ENCODE data around the gene C16orf74. TPM values are rescaled to one million over a fixed set of nuclear protein-coding genes. Genes with fewer than 3 reads are reported as not detected.

Gene C16orf74
- total and polyA plus RNA-seq, 5 donors from 2014 or later, result 5.5 to 41.6 (median 26.2) TPM

DNA sequence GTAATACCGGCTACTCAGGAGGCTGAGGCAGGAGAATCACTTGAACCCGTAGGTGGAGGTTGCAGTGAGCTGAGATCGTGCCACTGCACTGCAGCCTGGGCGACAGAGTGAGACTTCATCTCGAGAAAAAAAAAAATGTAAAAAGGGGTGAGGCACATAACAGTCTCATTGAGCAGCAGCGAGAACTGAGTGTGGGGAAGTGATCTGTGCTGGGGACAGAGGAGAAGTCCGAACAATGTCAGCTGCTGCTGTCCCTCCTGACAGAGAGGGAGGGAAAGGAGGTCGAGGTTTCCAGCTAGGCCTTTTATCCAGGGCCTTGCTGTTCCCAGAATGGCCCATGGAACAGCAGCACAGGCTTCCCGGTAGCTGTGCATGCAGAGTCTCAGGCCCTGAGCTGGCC is 14.0 kb downstream of the C16orf74 start:
- ATAC-seq (ENCODE audit: low read depth in 2 of 2), result no peak
- Histone ChIP-seq H3K27ac (ENCODE audit: insufficient read depth, low read length, poor library complexity, severe bottlenecking) (no peak overlapping the region), H3K4me1 (ENCODE audit: control insufficient read depth, insufficient read depth, low read length, poor library complexity, severe bottlenecking) (peaks cover 29% of the 10 kb centered on the region), H3K4me3 (ENCODE audit: low read depth, low read length) (no peak overlapping the region), H3K36me3 (ENCODE audit: control insufficient read depth, insufficient read depth, low read length) (no peaks in the 10 kb centered on the region), H3K9me3 (ENCODE audit: control insufficient read depth in 2 of 2, low read length in 2 of 2) (no peaks in the 10 kb centered on the region), H3K27me3 (ENCODE audit: control insufficient read depth, insufficient read depth, low read length) (no peaks in the 10 kb centered on the region)
- H3K36me3 Mint-ChIP-seq, result no peaks in the 10 kb centered on the region
- H3K4me3 Mint-ChIP-seq, result no peak overlapping the region
- DNase-seq, result no peak
- H3K4me1 Mint-ChIP-seq, result peaks cover 4 to 38% (median 14%) of the 10 kb centered on the region in 4 donors
- H3K9me3 Mint-ChIP-seq, result no peaks in the 10 kb centered on the region
- peaks cover 4% of the 10 kb centered on the region for H3K27me3 Mint-ChIP-seq
- H3K27ac Mint-ChIP-seq, result no peak overlapping the region

GRCh38 chr16:85735946-85736345 is 14.9 kb downstream of the C16orf74 start:
- Histone ChIP-seq H3K27ac (ENCODE audit: insufficient read depth, low read length, poor library complexity, severe bottlenecking) (peak overlapping the region; percentile 41), H3K27me3 (ENCODE audit: control insufficient read depth, insufficient read depth, low read length) (no peaks in the 10 kb centered on the region), H3K36me3 (ENCODE audit: control insufficient read depth, insufficient read depth, low read length) (no peaks in the 10 kb centered on the region), H3K4me1 (ENCODE audit: control insufficient read depth, insufficient read depth, low read length, poor library complexity, severe bottlenecking) (peaks cover 29% of the 10 kb centered on the region), H3K4me3 (ENCODE audit: low read depth, low read length) (no peak overlapping the region), H3K9me3 (ENCODE audit: control insufficient read depth in 2 of 2, low read length in 2 of 2) (no peaks in the 10 kb centered on the region)
- H3K9me3 Mint-ChIP-seq, result no peaks in the 10 kb centered on the region
- H3K27ac Mint-ChIP-seq, result peak overlapping the region; percentile 90 to 98 (median 93)
- peaks cover 4 to 43% (median 14%) of the 10 kb centered on the region in 4 donors for H3K4me1 Mint-ChIP-seq
- DNase-seq, result no peak
- H3K27me3 Mint-ChIP-seq, result peaks cover 4% of the 10 kb centered on the region
- no peak for ATAC-seq (ENCODE audit: low read depth in 2 of 2)
- H3K4me3 Mint-ChIP-seq, result peak overlapping the region; percentile 81 to 91 (median 88)
- no peaks in the 10 kb centered on the region for H3K36me3 Mint-ChIP-seq

DNA sequence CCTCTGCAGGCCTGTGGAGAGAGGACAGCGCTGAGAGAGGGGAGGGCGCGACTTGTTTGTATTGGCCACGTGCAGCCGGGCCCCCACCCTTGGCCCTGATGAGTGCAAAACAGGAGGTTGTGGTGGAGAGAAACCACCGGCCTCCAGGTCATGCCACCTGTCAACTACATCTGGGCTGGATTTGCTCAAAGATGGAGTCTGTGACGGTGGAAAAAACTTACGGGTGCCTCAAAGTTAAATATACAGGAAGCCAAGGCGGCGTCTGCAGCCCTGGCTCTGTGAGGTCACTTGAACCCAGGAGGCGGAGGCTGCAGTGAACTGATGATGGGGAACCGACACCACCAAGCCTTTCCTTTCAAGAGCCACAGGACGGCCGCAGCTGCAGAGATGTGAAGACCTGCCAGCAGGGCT is 15.7 kb downstream of the C16orf74 start:
- peak overlapping the region; percentile 41 for H3K4me3 ChIP-seq (ENCODE audit: low read depth, low read length)
- Mint-ChIP-seq H3K9me3 (no peaks in the 10 kb centered on the region), H3K27ac (peak overlapping the region; percentile 90 to 98 (median 93)), H3K4me3 (peak overlapping the region; percentile 81 to 91 (median 88)), H3K27me3 (peaks cover 4% of the 10 kb centered on the region), H3K4me1 (peaks cover 4 to 44% (median 14%) of the 10 kb centered on the region in 4 donors), H3K36me3 (no peaks in the 10 kb centered on the region)
- DNase-seq (peak; percentile 8 to 90 (median 74)), ATAC-seq (ENCODE audit: low read depth in 2 of 2) (peak; percentile 86 to 91)
- peaks cover 29% of the 10 kb centered on the region for H3K4me1 ChIP-seq (ENCODE audit: control insufficient read depth, insufficient read depth, low read length, poor library complexity, severe bottlenecking)
- H3K36me3 ChIP-seq (ENCODE audit: control insufficient read depth, insufficient read depth, low read length), result no peaks in the 10 kb centered on the region
- no peaks in the 10 kb centered on the region for H3K9me3 ChIP-seq (ENCODE audit: control insufficient read depth in 2 of 2, low read length in 2 of 2)
- no peaks in the 10 kb centered on the region for H3K27me3 ChIP-seq (ENCODE audit: control insufficient read depth, insufficient read depth, low read length)
- peak overlapping the region; percentile 41 for H3K27ac ChIP-seq (ENCODE audit: insufficient read depth, low read length, poor library complexity, severe bottlenecking)

GRCh38 chr16:85734311-85735017 is 16.4 kb downstream of the C16orf74 start:
- no peaks in the 10 kb centered on the region for H3K27me3 ChIP-seq (ENCODE audit: control insufficient read depth, insufficient read depth, low read length)
- H3K4me1 ChIP-seq (ENCODE audit: control insufficient read depth, insufficient read depth, low read length, poor library complexity, severe bottlenecking), result peaks cover 29% of the 10 kb centered on the region
- Mint-ChIP-seq H3K4me1 (peaks cover 4 to 45% (median 16%) of the 10 kb centered on the region in 4 donors), H3K36me3 (no peaks in the 10 kb centered on the region), H3K27me3 (peaks cover 4% of the 10 kb centered on the region), H3K9me3 (no peaks in the 10 kb centered on the region), H3K4me3 (peak overlapping the region; percentile 81 to 91 (median 88)), H3K27ac (peak overlapping the region; percentile 90 to 98 (median 93))
- DNase-seq, result no peak
- peak overlapping the region; percentile 41 for H3K27ac ChIP-seq (ENCODE audit: insufficient read depth, low read length, poor library complexity, severe bottlenecking)
- ATAC-seq (ENCODE audit: low read depth in 2 of 2), result no peak
- H3K36me3 ChIP-seq (ENCODE audit: control insufficient read depth, insufficient read depth, low read length), result no peaks in the 10 kb centered on the region
- H3K9me3 ChIP-seq (ENCODE audit: control insufficient read depth in 2 of 2, low read length in 2 of 2), result no peaks in the 10 kb centered on the region
- peak overlapping the region; percentile 67 for H3K4me3 ChIP-seq (ENCODE audit: low read depth, low read length)

DNA sequence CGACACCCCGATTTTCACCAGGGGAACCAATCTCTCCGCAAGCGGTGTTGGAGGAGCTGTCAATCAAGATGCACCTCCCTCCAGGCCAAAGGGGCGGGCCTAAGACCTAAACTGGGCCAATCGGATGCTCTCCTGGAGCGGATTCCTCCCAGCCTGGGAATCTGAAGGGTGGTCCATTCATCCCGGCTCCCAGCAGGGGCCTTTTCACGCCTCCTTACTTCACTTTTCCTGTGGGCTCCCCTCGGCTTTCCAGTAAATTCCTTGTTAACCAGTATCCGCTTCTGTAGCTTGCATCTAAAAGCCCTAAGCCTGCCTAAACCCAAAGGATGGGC is 17.1 kb downstream of the C16orf74 start:
- H3K36me3 ChIP-seq (ENCODE audit: control insufficient read depth, insufficient read depth, low read length), result no peaks in the 10 kb centered on the region
- H3K27me3 Mint-ChIP-seq, result peaks cover 4% of the 10 kb centered on the region
- no peak overlapping the region for H3K27ac ChIP-seq (ENCODE audit: insufficient read depth, low read length, poor library complexity, severe bottlenecking)
- H3K4me1 ChIP-seq (ENCODE audit: control insufficient read depth, insufficient read depth, low read length, poor library complexity, severe bottlenecking), result peaks cover 29% of the 10 kb centered on the region
- H3K27ac Mint-ChIP-seq, result peak overlapping the region in 2 of 3 donors; percentile 86 to 93
- no peaks in the 10 kb centered on the region for H3K36me3 Mint-ChIP-seq
- peaks cover 4 to 51% (median 17%) of the 10 kb centered on the region in 4 donors for H3K4me1 Mint-ChIP-seq
- H3K4me3 ChIP-seq (ENCODE audit: low read depth, low read length), result no peak overlapping the region
- H3K9me3 ChIP-seq (ENCODE audit: control insufficient read depth in 2 of 2, low read length in 2 of 2), result no peaks in the 10 kb centered on the region
- H3K4me3 Mint-ChIP-seq, result peak overlapping the region in 3 of 4 donors; percentile 81 to 88 (median 87)
- no peaks in the 10 kb centered on the region for H3K9me3 Mint-ChIP-seq
- H3K27me3 ChIP-seq (ENCODE audit: control insufficient read depth, insufficient read depth, low read length), result no peaks in the 10 kb centered on the region
- ATAC-seq (ENCODE audit: low read depth in 2 of 2), result no peak
- DNase-seq, result no peak

GRCh38 chr16:85733155-85733838 is 17.6 kb downstream of the C16orf74 start:
- DNase-seq (no peak), ATAC-seq (ENCODE audit: low read depth in 2 of 2) (no peak)
- H3K27ac Mint-ChIP-seq, result peak overlapping the region; percentile 6 to 93 (median 86)
- Histone ChIP-seq H3K4me3 (ENCODE audit: low read depth, low read length) (no peak overlapping the region), H3K4me1 (ENCODE audit: control insufficient read depth, insufficient read depth, low read length, poor library complexity, severe bottlenecking) (peaks cover 29% of the 10 kb centered on the region), H3K27me3 (ENCODE audit: control insufficient read depth, insufficient read depth, low read length) (no peaks in the 10 kb centered on the region), H3K27ac (ENCODE audit: insufficient read depth, low read length, poor library complexity, severe bottlenecking) (no peak overlapping the region), H3K9me3 (ENCODE audit: control insufficient read depth in 2 of 2, low read length in 2 of 2) (no peaks in the 10 kb centered on the region), H3K36me3 (ENCODE audit: control insufficient read depth, insufficient read depth, low read length) (no peaks in the 10 kb centered on the region)
- peak overlapping the region in 3 of 4 donors; percentile 39 to 88 (median 58) for H3K4me3 Mint-ChIP-seq
- no peaks in the 10 kb centered on the region for H3K36me3 Mint-ChIP-seq
- peaks cover 4% of the 10 kb centered on the region for H3K27me3 Mint-ChIP-seq
- H3K9me3 Mint-ChIP-seq, result no peaks in the 10 kb centered on the region
- peaks cover 4 to 51% (median 17%) of the 10 kb centered on the region in 4 donors for H3K4me1 Mint-ChIP-seq

DNA sequence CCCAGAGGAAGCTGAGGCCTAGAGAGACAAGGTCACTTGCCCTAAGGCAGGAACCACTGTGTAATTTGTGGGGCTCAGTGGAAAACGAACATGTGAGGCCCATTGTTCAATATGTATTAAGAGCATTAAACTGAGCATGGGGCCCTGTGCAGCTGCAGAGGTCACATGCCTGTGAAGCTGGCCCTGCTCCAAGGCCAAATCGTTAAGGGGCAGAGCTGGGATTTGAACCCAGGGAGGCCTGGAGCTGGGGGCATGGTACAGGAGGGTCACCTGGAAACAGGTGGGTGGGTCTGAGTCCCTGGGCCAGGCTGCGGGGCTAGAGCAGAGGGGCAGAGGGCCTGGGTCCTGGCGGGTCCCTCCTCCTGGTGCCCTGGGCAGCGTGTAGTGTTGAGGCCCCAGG is 19.7 kb downstream of the C16orf74 start:
- Histone ChIP-seq H3K9me3 (ENCODE audit: control insufficient read depth in 2 of 2, low read length in 2 of 2) (no peaks in the 10 kb centered on the region), H3K36me3 (ENCODE audit: control insufficient read depth, insufficient read depth, low read length) (no peaks in the 10 kb centered on the region), H3K4me3 (ENCODE audit: low read depth, low read length) (no peak overlapping the region), H3K27me3 (ENCODE audit: control insufficient read depth, insufficient read depth, low read length) (no peaks in the 10 kb centered on the region), H3K4me1 (ENCODE audit: control insufficient read depth, insufficient read depth, low read length, poor library complexity, severe bottlenecking) (peaks cover 27% of the 10 kb centered on the region), H3K27ac (ENCODE audit: insufficient read depth, low read length, poor library complexity, severe bottlenecking) (no peak overlapping the region)
- no peak overlapping the region for H3K4me3 Mint-ChIP-seq
- DNase-seq (no peak), ATAC-seq (ENCODE audit: low read depth in 2 of 2) (no peak)
- H3K27ac Mint-ChIP-seq, result peak overlapping the region in 1 of 3 donors; percentile 38
- peaks cover 4 to 47% (median 15%) of the 10 kb centered on the region in 4 donors for H3K4me1 Mint-ChIP-seq
- H3K36me3 Mint-ChIP-seq, result peaks cover 8% of the 10 kb centered on the region
- peaks cover 4% of the 10 kb centered on the region for H3K27me3 Mint-ChIP-seq
- no peaks in the 10 kb centered on the region for H3K9me3 Mint-ChIP-seq

Measured in CD4-positive, CD25-positive, alpha-beta regulatory T cell (primary cell).